Nephron progenitor cell (in vitro differentiated cells): Measurements from ENCODE around the gene FGF1.

Experiments
- DNase-seq: peaks from one replicate; pipeline ENCODE4 v3.0.0; 2021
- H3K27ac Mint-ChIP-seq: 2 replicates; pipeline ENCODE4 v1.8.0; 2021; ENCODE audit warnings: mild to moderate bottlenecking, moderate library complexity, mixed read lengths
- H3K27me3 Mint-ChIP-seq: 2 replicates; pipeline ENCODE4 v1.8.0; 2021; ENCODE audit warnings: mild to moderate bottlenecking, low read depth, mixed read lengths; ENCODE audit not compliant: poor library complexity
- H3K36me3 Mint-ChIP-seq: 2 replicates; pipeline ENCODE4 v1.8.0; 2021; ENCODE audit warnings: low read depth, mixed read lengths
- H3K4me1 Mint-ChIP-seq: 2 replicates; pipeline ENCODE4 v1.8.0; 2021; ENCODE audit warnings: mixed read lengths
- H3K4me3 Mint-ChIP-seq: 2 replicates; pipeline ENCODE4 v1.8.0; 2021; ENCODE audit warnings: mild to moderate bottlenecking, moderate library complexity, mixed read lengths
- H3K9me3 Mint-ChIP-seq: 2 replicates; pipeline ENCODE4 v1.8.0; 2021; ENCODE audit warnings: mild to moderate bottlenecking, moderate library complexity, mixed read lengths
- CTCF ChIP-seq: fragments of 200-600 bp; sonication (generic); IDR thresholded peaks from 2 replicates; pipeline ENCODE4 v1.5.0; 2021; ENCODE audit warnings: antibody characterized with exemption

The FGF1 gene

GRCh38 chr5:142670804-142671203 is 15.1 kb downstream of the FGF1 start:
- Mint-ChIP-seq H3K27ac (no peak overlapping the region), H3K4me1 (peaks cover 20% of the 10 kb centered on the region), H3K27me3 (peaks cover 5% of the 10 kb centered on the region), H3K9me3 (no peaks in the 10 kb centered on the region), H3K4me3 (no peak overlapping the region), H3K36me3 (no peaks in the 10 kb centered on the region)
- no peak for TF ChIP-seq CTCF
- no peak for DNase-seq

GRCh38 chr5:142669477-142669876 is 16.4 kb downstream of the FGF1 start:
- TF ChIP-seq CTCF: no peak
- no peak for DNase-seq
- no peak overlapping the region for H3K4me3 Mint-ChIP-seq
- H3K27ac Mint-ChIP-seq: no peak overlapping the region
- H3K4me1 Mint-ChIP-seq: peaks cover 15% of the 10 kb centered on the region
- no peaks in the 10 kb centered on the region for H3K36me3 Mint-ChIP-seq
- no peaks in the 10 kb centered on the region for H3K9me3 Mint-ChIP-seq
- peaks cover 8% of the 10 kb centered on the region for H3K27me3 Mint-ChIP-seq

- Mint-ChIP-seq H3K4me3 (no peak overlapping the region), H3K27ac (no peak overlapping the region), H3K27me3 (peaks cover 3% of the 10 kb centered on the region), H3K4me1 (peaks cover 6% of the 10 kb centered on the region), H3K9me3 (no peaks in the 10 kb centered on the region), H3K36me3 (no peaks in the 10 kb centered on the region)
- TF ChIP-seq CTCF: no peak
- DNase-seq: no peak
Measured at GRCh38 chr5:142668336-142668735, 17.6 kb downstream of the FGF1 start.

GRCh38 chr5:142667831-142668230 is 18.1 kb downstream of the FGF1 start:
- DNase-seq: no peak
- H3K27ac Mint-ChIP-seq: no peak overlapping the region
- peaks cover 6% of the 10 kb centered on the region for H3K4me1 Mint-ChIP-seq
- H3K27me3 Mint-ChIP-seq: peaks cover 3% of the 10 kb centered on the region
- no peak overlapping the region for H3K4me3 Mint-ChIP-seq
- H3K36me3 Mint-ChIP-seq: no peaks in the 10 kb centered on the region
- no peaks in the 10 kb centered on the region for H3K9me3 Mint-ChIP-seq
- TF ChIP-seq CTCF: no peak

GRCh38 chr5:142664636-142665035 is 21.3 kb downstream of the FGF1 start:
- H3K9me3 Mint-ChIP-seq: no peaks in the 10 kb centered on the region
- peaks cover 6% of the 10 kb centered on the region for H3K27me3 Mint-ChIP-seq
- no peaks in the 10 kb centered on the region for H3K36me3 Mint-ChIP-seq
- no peak overlapping the region for H3K27ac Mint-ChIP-seq
- no peak for DNase-seq
- peaks cover 15% of the 10 kb centered on the region for H3K4me1 Mint-ChIP-seq
- no peak for TF ChIP-seq CTCF
- no peak overlapping the region for H3K4me3 Mint-ChIP-seq

GRCh38 chr5:142664067-142664466 is 21.8 kb downstream of the FGF1 start:
- Mint-ChIP-seq H3K9me3 (no peaks in the 10 kb centered on the region), H3K27me3 (peaks cover 6% of the 10 kb centered on the region), H3K4me3 (no peak overlapping the region), H3K27ac (no peak overlapping the region), H3K36me3 (no peaks in the 10 kb centered on the region), H3K4me1 (peaks cover 15% of the 10 kb centered on the region)
- no peak for DNase-seq
- no peak for TF ChIP-seq CTCF
